ENCODE measurements around the gene GEMIN5.
A peak's percentile ranks its signal among the peaks of the same experiment; 100 is the strongest.

GEMIN5 gene

DNA sequence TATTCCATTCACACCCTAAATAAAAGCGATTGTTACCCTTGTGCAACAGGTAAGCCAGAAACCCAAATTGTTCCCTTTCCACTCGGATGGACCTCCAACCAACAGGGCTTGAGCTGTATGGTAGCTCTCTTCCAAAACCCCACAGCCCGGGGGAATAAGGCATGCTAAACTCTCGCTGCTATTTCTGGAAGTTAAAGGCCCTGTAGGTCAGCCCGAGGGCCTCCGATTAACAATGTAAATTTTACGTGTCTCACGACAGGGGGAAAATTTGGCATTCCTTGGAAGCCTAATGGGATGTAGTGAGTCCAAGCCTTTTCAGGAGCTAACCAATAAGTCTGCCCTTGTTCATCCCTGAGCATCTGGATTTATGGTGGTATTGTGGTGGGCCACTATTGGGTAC is 53.6 kb downstream of the GEMIN5 start:
- DNase-seq (ENCODE audit: low read depth in 2 of 3, low spot score in 2 of 3), result no peak

DNA sequence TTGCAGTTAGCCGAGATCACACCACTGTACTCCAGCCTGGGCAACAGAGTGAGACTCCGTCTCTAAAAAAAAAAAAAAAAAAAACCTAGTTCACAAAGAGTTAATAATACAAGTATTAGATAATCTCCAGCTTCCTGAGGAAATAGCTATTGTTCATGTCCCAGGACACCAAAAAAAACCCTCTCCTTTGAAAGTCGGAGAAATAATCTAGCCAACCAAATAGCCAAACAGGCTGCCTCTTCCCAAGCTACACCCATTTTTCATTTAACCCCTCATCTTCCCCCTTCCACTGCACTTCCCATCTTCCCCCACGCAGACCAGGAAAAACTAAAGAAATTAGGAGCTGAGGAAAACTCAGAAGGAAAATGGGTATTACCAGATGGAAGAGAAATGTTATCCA is 56.0 kb downstream of the GEMIN5 start:
- no peak for DNase-seq (ENCODE audit: low read depth in 2 of 3, low spot score in 2 of 3)

DNA sequence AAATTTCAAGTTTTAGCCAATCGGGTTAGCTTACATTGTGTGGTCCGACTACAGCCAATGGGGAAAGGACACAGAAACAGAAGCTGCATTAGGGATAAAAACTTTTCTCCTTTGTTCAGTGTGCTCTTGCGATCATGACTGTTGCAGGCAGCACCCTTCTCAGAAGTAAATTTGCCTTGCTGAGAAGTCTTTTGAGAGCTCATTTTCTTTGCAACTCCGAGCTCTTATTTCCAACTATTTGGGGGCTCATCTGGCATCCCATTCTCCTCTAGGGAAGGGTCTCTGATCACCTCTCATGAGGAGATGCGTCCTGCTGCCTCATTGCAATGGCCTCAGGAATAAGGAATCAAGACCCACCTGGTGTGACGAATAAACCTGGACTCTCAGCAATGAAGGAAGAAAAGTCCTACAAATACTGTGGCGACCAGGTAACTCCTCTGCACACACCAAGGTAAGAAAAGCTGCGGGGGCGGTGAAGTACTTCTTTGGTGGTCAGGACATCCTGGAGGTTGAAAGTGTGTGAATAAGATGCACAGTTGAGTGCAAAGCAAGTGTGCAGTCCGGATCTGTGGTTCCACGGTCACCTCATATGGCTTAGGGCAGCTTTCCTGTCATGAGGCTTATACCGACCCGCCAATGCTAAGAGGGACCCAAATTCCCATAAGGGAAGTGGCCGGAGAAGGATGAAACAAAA is 59.2 kb downstream of the GEMIN5 start:
- no peak for DNase-seq (ENCODE audit: low read depth in 2 of 3, low spot score in 2 of 3)

- no peak for DNase-seq (ENCODE audit: low read depth in 2 of 3, low spot score in 2 of 3)
Observed at GRCh38 chr5:154873791-154874331, 64.2 kb downstream of the GEMIN5 start.

GRCh38 chr5:154871734-154872133 is 66.3 kb downstream of the GEMIN5 start:
- no peak for DNase-seq (ENCODE audit: low read depth in 2 of 3, low spot score in 2 of 3)

GRCh38 chr5:154868702-154869101 is 69.3 kb downstream of the GEMIN5 start:
- no peak for DNase-seq (ENCODE audit: low read depth in 2 of 3, low spot score in 2 of 3)

DNA sequence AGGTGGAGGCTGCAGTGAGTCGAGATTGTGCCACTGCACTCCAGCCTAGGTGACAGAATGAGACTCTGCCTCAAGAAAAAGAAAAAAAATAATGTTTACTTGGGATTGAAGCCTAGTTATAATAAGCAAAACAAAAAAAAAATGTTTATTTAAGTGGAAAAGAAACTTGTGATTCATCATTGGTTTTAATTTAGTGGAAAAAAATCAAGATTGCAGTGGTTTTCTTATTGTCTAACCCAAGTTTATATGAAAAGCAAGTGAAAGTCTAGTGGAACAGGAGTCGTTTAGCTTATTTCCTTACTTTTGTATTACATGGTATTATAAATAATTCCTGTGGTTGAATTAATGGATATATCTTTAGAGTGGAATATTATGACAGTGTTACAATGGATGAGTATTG is 71.2 kb downstream of the GEMIN5 start:
- DNase-seq (ENCODE audit: low read depth in 2 of 3, low spot score in 2 of 3), result no peak

- no peak for DNase-seq (ENCODE audit: low read depth in 2 of 3, low spot score in 2 of 3)
Observed at GRCh38 chr5:154865466-154866184, 72.4 kb downstream of the GEMIN5 start.

DNA sequence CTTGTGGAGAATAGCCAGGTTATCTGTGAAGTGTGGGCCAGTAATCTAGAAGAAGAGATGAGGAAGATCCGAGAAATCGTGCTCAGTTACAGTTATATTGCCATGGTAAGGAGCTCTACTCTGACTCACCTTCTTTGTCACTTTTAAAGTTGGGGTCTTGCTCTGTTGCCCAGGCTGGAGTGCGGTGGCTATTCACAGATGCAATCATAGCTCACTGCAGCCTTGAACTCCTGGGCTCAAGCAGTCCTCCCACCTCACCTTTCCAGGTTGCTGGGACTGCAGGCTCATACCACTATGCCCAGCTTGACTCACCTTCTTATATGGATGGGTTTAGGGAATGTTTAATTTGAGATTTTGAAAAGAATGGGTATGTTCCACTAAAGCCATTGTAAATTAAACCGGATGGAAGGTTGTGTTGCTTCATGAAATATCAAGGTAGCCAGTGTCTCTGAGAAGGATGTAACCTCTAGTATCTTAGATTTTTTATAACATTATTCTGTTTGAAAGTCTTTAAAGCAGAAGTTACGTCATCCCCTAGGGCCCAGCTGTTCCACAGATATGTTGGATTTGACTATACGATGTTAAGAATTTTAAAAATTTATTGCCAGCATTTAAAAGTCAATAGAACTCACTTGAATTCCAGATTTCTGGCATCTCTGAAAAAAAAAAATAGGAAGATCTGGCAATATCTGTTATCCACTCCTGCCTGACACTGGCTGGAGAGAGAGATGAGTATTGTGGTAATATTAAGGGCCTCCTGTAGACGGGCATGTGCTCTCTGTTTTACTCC is 74.5 kb downstream of the GEMIN5 start:
- no peak for DNase-seq (ENCODE audit: low read depth in 2 of 3, low spot score in 2 of 3)

DNA sequence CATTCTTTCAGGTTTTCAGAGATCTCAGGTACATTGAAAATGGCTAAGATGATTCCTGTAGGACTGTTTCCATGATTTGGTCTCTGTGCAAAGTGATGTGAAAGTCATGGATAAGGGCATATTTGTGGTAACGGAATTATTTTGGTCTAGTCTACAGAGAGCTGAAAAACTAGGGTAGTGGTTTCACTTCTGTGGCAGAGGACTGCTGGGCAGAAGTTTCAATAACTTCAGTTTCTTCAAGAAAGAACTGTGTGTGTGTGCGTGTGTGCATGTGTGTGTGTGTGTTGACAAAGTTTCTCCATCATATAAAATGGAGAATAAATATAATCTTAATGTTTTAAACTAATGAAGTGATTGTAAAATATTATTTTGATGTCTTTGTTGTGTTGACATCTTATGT is 75.2 kb downstream of the GEMIN5 start:
- DNase-seq (ENCODE audit: low read depth in 2 of 3, low spot score in 2 of 3), result no peak

DNA sequence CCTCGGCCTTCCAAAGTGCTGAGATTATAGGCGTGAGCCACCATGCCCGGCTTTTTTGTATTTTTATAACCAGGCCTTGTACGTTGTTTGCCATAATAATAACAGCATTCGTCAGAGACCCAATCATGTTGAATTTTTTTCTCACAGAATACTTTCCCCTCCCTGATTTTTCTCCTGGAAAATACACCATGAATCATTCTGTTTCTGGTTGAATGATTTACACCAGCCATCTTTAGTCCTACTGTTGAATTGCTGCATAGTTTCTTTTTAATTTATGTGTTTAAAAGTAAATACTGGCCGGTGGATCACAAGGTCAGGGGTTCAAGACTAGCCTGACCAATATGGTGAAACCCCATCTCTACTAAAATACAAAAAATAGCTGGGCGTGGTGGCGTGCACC is 76.1 kb downstream of the GEMIN5 start:
- DNase-seq (ENCODE audit: low read depth in 2 of 3, low spot score in 2 of 3), result no peak

GRCh38 chr5:154860765-154861164 is 77.2 kb downstream of the GEMIN5 start:
- DNase-seq (ENCODE audit: low read depth in 2 of 3, low spot score in 2 of 3), result no peak

GRCh38 chr5:154860123-154860522 is 77.9 kb downstream of the GEMIN5 start:
- no peak for DNase-seq (ENCODE audit: low read depth in 2 of 3, low spot score in 2 of 3)

GRCh38 chr5:154858972-154859871 is 78.8 kb downstream of the GEMIN5 start:
- DNase-seq (ENCODE audit: low read depth in 2 of 3, low spot score in 2 of 3), result no peak

DNA sequence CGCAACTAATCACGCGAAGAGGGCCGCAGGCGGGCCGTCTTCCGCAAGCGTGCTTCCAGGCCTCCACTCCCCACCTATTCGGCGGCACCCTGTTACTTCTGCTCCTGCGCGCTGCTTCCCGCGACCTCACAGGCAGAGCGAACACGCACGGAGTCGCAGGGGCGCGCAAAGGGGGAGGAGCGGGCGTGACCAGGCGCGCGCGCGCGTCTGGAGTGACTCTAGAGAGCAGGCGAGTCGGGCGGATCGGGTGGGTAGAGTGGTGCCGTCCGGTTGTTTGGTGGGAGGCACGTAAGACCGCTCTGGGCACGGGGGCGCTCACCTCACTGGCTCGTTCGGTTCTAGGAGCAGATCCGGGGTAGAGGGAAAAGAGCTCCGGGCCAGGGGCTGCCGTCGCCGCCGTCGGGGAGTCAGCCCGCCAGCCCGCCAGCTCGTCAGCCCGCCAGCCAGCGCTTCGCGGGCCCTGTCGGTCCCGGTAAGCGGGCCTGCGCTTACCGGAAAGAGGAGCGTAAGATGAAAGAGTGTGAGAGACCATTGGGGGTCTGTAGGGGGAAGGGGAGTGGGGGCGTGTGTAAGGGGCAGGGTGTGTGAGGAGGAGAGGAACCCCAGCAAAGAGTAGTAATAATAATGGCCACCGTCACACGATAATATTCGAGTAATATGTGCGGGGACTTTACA is 79.6 kb downstream of the GEMIN5 start, which contains the start of gene CNOT8:
TSS of gene CNOT8 (plus strand) at position 331 of the 675 bp plus-strand sequence. CDS start 4,652 bp downstream, outside the sequence.
- DNase-seq (ENCODE audit: low read depth in 2 of 3, low spot score in 2 of 3), result peak; percentile 92 to 95 (median 95)

DNA sequence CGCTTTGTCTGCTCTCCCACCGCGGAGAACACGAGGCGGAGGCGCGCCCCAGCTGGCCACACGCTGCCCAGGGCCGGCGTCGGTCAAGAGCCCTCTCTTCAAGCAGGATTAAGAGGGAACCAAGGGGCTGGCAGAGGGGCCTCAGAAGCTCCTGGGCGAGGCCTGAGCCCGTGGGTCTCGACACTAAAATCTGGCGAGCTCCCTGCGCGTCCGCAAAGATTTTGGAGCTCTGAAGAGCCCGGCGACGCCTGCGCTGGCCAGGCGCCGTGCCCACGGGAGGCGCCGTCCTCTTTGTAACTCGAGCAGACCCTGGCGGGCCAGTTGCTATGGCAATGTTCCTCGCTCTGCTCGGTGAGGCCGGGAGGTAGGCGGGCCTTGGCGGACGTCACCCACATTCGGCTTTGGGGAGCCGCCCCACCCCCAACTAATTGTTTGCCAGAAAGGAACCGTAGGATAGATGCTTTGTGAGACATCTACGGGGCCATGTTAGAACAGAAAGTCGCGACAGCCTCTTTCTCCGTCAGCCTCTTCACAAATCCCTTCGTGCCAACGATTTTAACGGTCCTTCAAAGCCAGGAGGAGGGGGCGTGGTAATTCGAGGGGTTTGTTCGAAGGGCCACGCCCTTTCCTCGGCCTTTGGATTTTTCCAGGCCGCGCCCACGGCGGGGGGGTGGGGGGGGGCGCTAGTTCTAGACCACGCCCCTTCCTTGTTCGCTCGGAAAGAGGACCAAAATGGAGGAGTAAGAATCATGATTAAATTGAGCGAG is 80.3 kb downstream of the GEMIN5 start:
- DNase-seq (ENCODE audit: low read depth in 2 of 3, low spot score in 2 of 3), result peak; percentile 58 to 69 (median 64)

DNA sequence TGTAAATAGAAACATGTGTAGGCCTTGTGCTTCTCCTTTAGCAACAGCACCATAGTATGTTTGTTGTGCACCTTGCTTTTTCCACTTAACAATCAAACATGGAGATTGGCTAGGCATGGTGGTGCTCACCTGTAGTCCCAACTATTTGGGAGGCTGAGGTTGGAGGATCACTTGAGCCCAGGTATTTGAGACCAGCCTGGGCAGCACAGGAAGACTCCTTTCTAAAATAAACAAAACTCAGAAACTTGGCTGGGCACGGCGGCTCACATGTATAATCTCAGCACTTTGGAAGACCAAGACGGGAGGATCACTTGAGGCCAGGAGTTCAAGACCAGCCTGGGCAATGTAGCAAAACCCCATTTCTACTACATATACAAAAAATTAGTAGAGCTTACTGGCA is 86.7 kb downstream of the GEMIN5 start:
- DNase-seq (ENCODE audit: low read depth in 2 of 3, low spot score in 2 of 3), result no peak

GRCh38 chr5:154850255-154851062 is 87.6 kb downstream of the GEMIN5 start, which contains the start of gene FAXDC2:
Gene FAXDC2, minus strand, starts transcription at chr5:154850603. Its CDS starts 12,425 bp downstream, at chr5:154838178.
- no peak for DNase-seq (ENCODE audit: low read depth in 2 of 3, low spot score in 2 of 3)

All from activated CD8-positive, alpha-beta memory T cell treated with anti-CD3 and anti-CD28 coated beads for 48 hours (primary cell).